Endodermal cell (in vitro differentiated cells): ENCODE data around the gene DOCK10. TPM values are rescaled to one million over a fixed set of nuclear protein-coding genes. Genes with fewer than 3 reads are reported as not detected.

Source experiments
- DNase-seq: peaks from one replicate; pipeline ENCODE4 v3.0.0-alpha.2; 2017
- H3K27ac ChIP-seq: 2 replicates; pipeline ENCODE4 v1.5.1; 2013; ENCODE audit warnings: mild to moderate bottlenecking, low read depth, low read length, moderate library complexity
- H3K27me3 ChIP-seq: 2 replicates; pipeline ENCODE4 v1.6.1; 2013; ENCODE audit warnings: mild to moderate bottlenecking, low read length, moderate library complexity; ENCODE audit not compliant: insufficient read depth, control insufficient read depth, poor library complexity, severe bottlenecking
- H3K36me3 ChIP-seq: 2 replicates; pipeline ENCODE4 v1.7.0; 2013; ENCODE audit warnings: mild to moderate bottlenecking, low read length, moderate library complexity; ENCODE audit not compliant: control insufficient read depth, insufficient read depth
- H3K4me1 ChIP-seq: one replicate; pipeline ENCODE4 v1.7.0; 2013; ENCODE audit warnings: low read length; ENCODE audit not compliant: control insufficient read depth, insufficient read depth
- H3K4me3 ChIP-seq: 2 replicates; pipeline ENCODE4 v1.5.1; 2013; ENCODE audit warnings: mild to moderate bottlenecking, low read length, moderate library complexity
- H3K9ac ChIP-seq: 2 replicates; pipeline ENCODE4 v1.6.1; 2013; ENCODE audit warnings: mild to moderate bottlenecking, low read length, moderate library complexity; ENCODE audit not compliant: poor library complexity, severe bottlenecking; ENCODE audit errors: extremely low read depth
- H3K9me3 ChIP-seq: 2 replicates; pipeline ENCODE4 v1.6.1; 2013; ENCODE audit warnings: mild to moderate bottlenecking, low read length, moderate library complexity; ENCODE audit not compliant: control insufficient read depth
- H3K27ac Mint-ChIP-seq: 2 replicates; pipeline ENCODE4 v1.8.0; 2020; ENCODE audit warnings: mixed read lengths
- H3K27me3 Mint-ChIP-seq: 2 replicates; pipeline ENCODE4 v1.8.0; 2021; ENCODE audit warnings: mild to moderate bottlenecking, mixed read lengths; ENCODE audit not compliant: insufficient read depth
- H3K36me3 Mint-ChIP-seq: 2 replicates; pipeline ENCODE4 v1.8.0; 2020; ENCODE audit warnings: low read depth, mixed read lengths
- H3K4me1 Mint-ChIP-seq: 2 replicates; pipeline ENCODE4 v1.8.0; 2020; ENCODE audit warnings: mixed read lengths
- H3K4me3 Mint-ChIP-seq: 2 replicates; pipeline ENCODE4 v1.8.0; 2020; ENCODE audit warnings: mild to moderate bottlenecking, moderate library complexity, mixed read lengths
- H3K9me3 Mint-ChIP-seq: 2 replicates; pipeline ENCODE4 v1.8.0; 2020; ENCODE audit warnings: mild to moderate bottlenecking, mixed read lengths
- WGBS, 2 experiments: methylation state at CpG; one replicate each; pipeline versions ENCODE4 v1.1.5 to v1.1.7; 2013; ENCODE audit warnings: missing lambda C conversion rate in 2 of 2, mixed read lengths in 1 of 2; ENCODE audit not compliant: insufficient coverage in 1 of 2, insufficient read length in 1 of 2; 5-methylcytosine and 5-hydroxymethylcytosine counted together
- total RNA-seq, 2 donors: library from RNA; stranded (reverse); fragmentation: NEBNext Ultra II Directional in 1 of 2; extraction: Animal tissue kit (Norgen Biotek cat#: 25700) in 1 of 2; gene quantifications; 2 replicates in 1 of 2; 3 replicates in 1 of 2; pipeline ENCODE4 v1.2.1, GENCODE V29; 2021
- TF ChIP-seq, protein P1 (sequence below): fragments of 200-600 bp; sonication (generic); conservative IDR thresholded peaks from 2 replicates; pipeline ENCODE4 v1.5.0; 2021; ENCODE audit warnings: antibody characterized with exemption, mild to moderate bottlenecking

The DOCK10 gene
- total RNA-seq, 2 donors from 2014 or later, result 0.44 to 1.4 TPM

DNA sequence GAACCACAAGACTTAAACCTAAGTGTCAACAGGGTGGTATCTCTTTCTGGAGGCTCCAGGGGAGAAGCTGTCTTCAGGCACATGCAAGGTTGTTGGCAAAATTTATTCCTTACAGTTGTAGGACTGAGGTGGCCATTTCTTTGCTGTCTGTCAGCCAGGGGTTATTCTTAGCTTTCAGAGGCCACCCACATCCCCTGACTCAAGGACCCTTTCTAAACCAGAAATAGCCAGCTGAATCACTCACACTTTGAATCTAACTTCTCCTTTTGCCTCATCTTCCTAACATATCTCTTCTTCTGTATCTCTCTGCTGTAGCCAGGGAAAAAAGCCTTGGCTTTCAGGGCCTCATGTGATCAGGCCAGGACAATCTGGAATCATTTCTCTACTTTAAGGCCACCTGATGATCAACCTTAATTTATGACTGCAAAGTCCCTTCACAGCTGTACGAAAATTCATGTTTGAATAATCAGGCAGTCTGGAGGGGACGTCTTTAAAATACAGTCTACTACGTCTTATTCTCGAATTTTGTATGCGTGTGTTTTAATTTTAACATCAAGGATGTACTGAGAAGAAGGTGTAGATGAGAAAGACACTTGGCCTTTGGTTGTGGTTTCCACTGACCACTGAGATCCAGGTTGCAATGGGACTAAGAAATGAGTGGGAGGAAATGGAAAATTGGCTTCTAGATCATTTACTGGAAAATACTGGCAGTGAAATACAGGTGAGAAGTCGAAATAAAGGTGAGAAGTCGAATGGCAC is 90.4 kb downstream of the DOCK10 start:
- Mint-ChIP-seq H3K4me3 (no peak overlapping the region), H3K9me3 (no peaks in the 10 kb centered on the region), H3K36me3 (no peaks in the 10 kb centered on the region), H3K27me3 (no peaks in the 10 kb centered on the region), H3K4me1 (no peaks in the 10 kb centered on the region), H3K27ac (no peak overlapping the region)
- no peaks in the 10 kb centered on the region for H3K4me1 ChIP-seq
- H3K27ac ChIP-seq, result no peak overlapping the region
- H3K27me3 ChIP-seq, result no peaks in the 10 kb centered on the region
- no peaks in the 10 kb centered on the region for H3K36me3 ChIP-seq
- H3K9me3 ChIP-seq, result no peaks in the 10 kb centered on the region
- 96 to 100% methylated on average over 7 of the region's 7 CpGs for WGBS, 2 experiments
- TF ChIP-seq, protein P1, sequence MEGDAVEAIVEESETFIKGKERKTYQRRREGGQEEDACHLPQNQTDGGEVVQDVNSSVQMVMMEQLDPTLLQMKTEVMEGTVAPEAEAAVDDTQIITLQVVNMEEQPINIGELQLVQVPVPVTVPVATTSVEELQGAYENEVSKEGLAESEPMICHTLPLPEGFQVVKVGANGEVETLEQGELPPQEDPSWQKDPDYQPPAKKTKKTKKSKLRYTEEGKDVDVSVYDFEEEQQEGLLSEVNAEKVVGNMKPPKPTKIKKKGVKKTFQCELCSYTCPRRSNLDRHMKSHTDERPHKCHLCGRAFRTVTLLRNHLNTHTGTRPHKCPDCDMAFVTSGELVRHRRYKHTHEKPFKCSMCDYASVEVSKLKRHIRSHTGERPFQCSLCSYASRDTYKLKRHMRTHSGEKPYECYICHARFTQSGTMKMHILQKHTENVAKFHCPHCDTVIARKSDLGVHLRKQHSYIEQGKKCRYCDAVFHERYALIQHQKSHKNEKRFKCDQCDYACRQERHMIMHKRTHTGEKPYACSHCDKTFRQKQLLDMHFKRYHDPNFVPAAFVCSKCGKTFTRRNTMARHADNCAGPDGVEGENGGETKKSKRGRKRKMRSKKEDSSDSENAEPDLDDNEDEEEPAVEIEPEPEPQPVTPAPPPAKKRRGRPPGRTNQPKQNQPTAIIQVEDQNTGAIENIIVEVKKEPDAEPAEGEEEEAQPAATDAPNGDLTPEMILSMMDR, result no peak
- no peak for DNase-seq
- no peak overlapping the region for H3K4me3 ChIP-seq
- H3K9ac ChIP-seq, result no peak overlapping the region

DNA sequence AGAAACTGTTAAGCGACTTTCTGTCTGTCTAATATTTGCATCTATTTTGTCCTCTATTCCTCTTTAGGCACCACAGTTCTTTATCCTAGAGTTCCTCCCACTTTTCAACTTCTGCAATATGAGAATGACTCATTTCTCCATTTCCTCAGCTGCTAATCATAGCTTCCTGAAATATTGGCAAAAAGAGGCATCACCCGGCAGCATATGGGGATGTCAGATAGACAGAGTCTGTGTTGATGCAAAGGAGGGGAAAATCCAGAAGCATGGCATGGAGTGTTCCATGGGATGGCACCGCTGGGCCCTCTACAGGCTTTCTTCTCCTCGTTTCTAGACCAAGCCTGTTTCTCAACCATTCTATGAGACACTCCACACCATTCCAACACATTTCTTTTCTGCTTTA is 93.4 kb downstream of the DOCK10 start:
- Histone ChIP-seq H3K9me3 (no peaks in the 10 kb centered on the region), H3K4me1 (no peaks in the 10 kb centered on the region), H3K27ac (no peak overlapping the region), H3K27me3 (no peaks in the 10 kb centered on the region), H3K36me3 (no peaks in the 10 kb centered on the region), H3K9ac (no peak overlapping the region), H3K4me3 (no peak overlapping the region)
- no peaks in the 10 kb centered on the region for H3K27me3 Mint-ChIP-seq
- DNase-seq, result no peak
- no peaks in the 10 kb centered on the region for H3K36me3 Mint-ChIP-seq
- TF ChIP-seq, protein P1, result no peak
- H3K27ac Mint-ChIP-seq, result no peak overlapping the region
- WGBS, 2 experiments, result 91 to 94% methylated on average over 2 to 4 of the region's 4 CpGs
- no peaks in the 10 kb centered on the region for H3K9me3 Mint-ChIP-seq
- H3K4me3 Mint-ChIP-seq, result no peak overlapping the region
- no peaks in the 10 kb centered on the region for H3K4me1 Mint-ChIP-seq

DNA sequence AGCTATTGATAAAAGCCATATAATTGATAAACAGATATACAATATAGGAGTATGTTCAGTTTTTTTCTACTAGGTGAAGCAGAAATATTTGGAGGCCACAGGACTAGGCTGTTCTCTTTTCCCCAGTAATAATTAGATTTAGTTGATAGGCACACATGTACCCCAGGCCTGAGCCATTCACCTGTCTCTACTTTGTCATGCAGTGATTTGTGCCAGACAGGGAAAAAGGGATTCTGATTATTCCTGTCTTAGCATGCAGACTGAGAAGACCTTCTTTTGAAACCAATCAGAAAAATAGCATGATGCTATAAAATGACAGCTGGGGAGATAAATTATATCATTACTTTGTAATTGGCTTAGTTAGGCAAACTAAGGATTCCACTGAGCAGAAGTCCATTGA is 94.3 kb downstream of the DOCK10 start:
- Histone ChIP-seq H3K9ac (no peak overlapping the region), H3K9me3 (no peaks in the 10 kb centered on the region), H3K4me1 (no peaks in the 10 kb centered on the region), H3K4me3 (no peak overlapping the region), H3K27me3 (no peaks in the 10 kb centered on the region), H3K36me3 (no peaks in the 10 kb centered on the region), H3K27ac (no peak overlapping the region)
- TF ChIP-seq, protein P1, result no peak
- Mint-ChIP-seq H3K36me3 (no peaks in the 10 kb centered on the region), H3K27ac (no peak overlapping the region), H3K9me3 (no peaks in the 10 kb centered on the region), H3K4me1 (no peaks in the 10 kb centered on the region), H3K4me3 (no peak overlapping the region), H3K27me3 (no peaks in the 10 kb centered on the region)
- DNase-seq, result no peak
